Fibroblast of lung (primary cell): ENCODE results near the gene SREBF2. TPM values are rescaled to one million over a fixed set of nuclear protein-coding genes. Genes with fewer than 3 reads are reported as not detected.

Source experiments
- DNase-seq, 2 donors: peaks; one replicate each; pipeline versions ENCODE4 v3.0.0 to v3.0.0-alpha.2; 2010; ENCODE audit warnings: low read depth in 2 of 2
- H2AFZ ChIP-seq: 2 replicates; pipeline ENCODE4 v1.5.1; 2012; ENCODE audit warnings: low read length, control low read depth, inconsistent platforms
- H3K27ac ChIP-seq: 2 replicates; pipeline ENCODE4 v1.5.1; 2011; ENCODE audit warnings: low read length, control low read depth; ENCODE audit not compliant: insufficient read depth
- H3K27me3 ChIP-seq: 2 replicates; pipeline ENCODE4 v1.5.1; 2011; ENCODE audit warnings: mild to moderate bottlenecking, low read length; ENCODE audit not compliant: control insufficient read depth, insufficient read depth
- H3K36me3 ChIP-seq: 2 replicates; pipeline ENCODE4 v1.5.1; 2011; ENCODE audit warnings: low read length; ENCODE audit not compliant: control insufficient read depth, insufficient read depth
- H3K4me1 ChIP-seq: 2 replicates; pipeline ENCODE4 v1.5.1; 2011; ENCODE audit warnings: low read length; ENCODE audit not compliant: control insufficient read depth, insufficient read depth; ENCODE audit errors: extremely low read depth
- H3K4me2 ChIP-seq: 2 replicates; pipeline ENCODE4 v1.5.1; 2011; ENCODE audit warnings: low read length, control low read depth; ENCODE audit not compliant: insufficient read depth; ENCODE audit errors: extremely low read depth
- H3K4me3 ChIP-seq, 4 experiments: fragments of 200-600 bp in 1 of 4; sonication (generic) in 1 of 4; replicated peaks in 1 of 4; 2 replicates each; pipeline ENCODE4 v1.5.1; 2011 to 2016; ENCODE audit warnings: low read length in 4 of 4, low read depth in 3 of 4, mild to moderate bottlenecking in 3 of 4, control low read depth in 2 of 4, inconsistent platforms in 1 of 4, mixed read lengths in 1 of 4; ENCODE audit not compliant: insufficient read depth in 1 of 4; ENCODE audit errors: control extremely low read depth in 1 of 4
- H3K79me2 ChIP-seq: 2 replicates; pipeline ENCODE4 v1.5.1; 2012; ENCODE audit warnings: mild to moderate bottlenecking, low read length, inconsistent platforms; ENCODE audit not compliant: control insufficient read depth, insufficient read depth
- H3K9ac ChIP-seq: 2 replicates; pipeline ENCODE4 v1.5.1; 2011; ENCODE audit warnings: mild to moderate bottlenecking, low read length, control low read depth; ENCODE audit not compliant: insufficient read depth
- H3K9me3 ChIP-seq: 2 replicates; pipeline ENCODE4 v1.5.1; 2012; ENCODE audit warnings: low read depth, low read length; ENCODE audit not compliant: control insufficient read depth, insufficient read depth
- H4K20me1 ChIP-seq: 2 replicates; pipeline ENCODE4 v1.5.1; 2011; ENCODE audit warnings: low read length; ENCODE audit not compliant: control insufficient read depth, insufficient read depth; ENCODE audit errors: extremely low read depth
- CTCF ChIP-seq, 2 donors: IDR thresholded peaks in 1 of 2; conservative IDR thresholded peaks in 1 of 2; 1 replicate in 1 of 2; 2 replicates in 1 of 2; pipeline ENCODE4 v1.5.1; 2011 to 2012; ENCODE audit warnings: low read length in 2 of 2, control low read depth in 1 of 2, inconsistent platforms in 1 of 2, low read depth in 1 of 2, mild to moderate bottlenecking in 1 of 2
- EZH2 ChIP-seq: IDR thresholded peaks from 2 replicates; pipeline ENCODE4 v1.5.1; 2012; ENCODE audit warnings: low read length, control low read depth, mild to moderate bottlenecking; ENCODE audit errors: missing control alignments
- polyA plus RNA-seq, 2 donors: library from polyadenylated mRNA; depleted of rRNA in 1 of 2; stranded (reverse) in 1 of 2; unstranded in 1 of 2; fragments of >200 nt; gene quantifications; 2 replicates each; pipeline ENCODE4 v1.2.1, GENCODE V29; 2011 to 2012; ENCODE audit warnings: missing spikeins in 1 of 2
- total RNA-seq: library from RNA; depleted of rRNA; stranded (reverse); fragments of >200 nt; gene quantifications from 2 replicates; pipeline ENCODE4 v1.2.1, GENCODE V29; 2014

SREBF2 gene
- total and polyA plus RNA-seq, 2 donors (not counting 1 experiment from before 2014, with no cell fraction given): 51.7 to 103 TPM

DNA sequence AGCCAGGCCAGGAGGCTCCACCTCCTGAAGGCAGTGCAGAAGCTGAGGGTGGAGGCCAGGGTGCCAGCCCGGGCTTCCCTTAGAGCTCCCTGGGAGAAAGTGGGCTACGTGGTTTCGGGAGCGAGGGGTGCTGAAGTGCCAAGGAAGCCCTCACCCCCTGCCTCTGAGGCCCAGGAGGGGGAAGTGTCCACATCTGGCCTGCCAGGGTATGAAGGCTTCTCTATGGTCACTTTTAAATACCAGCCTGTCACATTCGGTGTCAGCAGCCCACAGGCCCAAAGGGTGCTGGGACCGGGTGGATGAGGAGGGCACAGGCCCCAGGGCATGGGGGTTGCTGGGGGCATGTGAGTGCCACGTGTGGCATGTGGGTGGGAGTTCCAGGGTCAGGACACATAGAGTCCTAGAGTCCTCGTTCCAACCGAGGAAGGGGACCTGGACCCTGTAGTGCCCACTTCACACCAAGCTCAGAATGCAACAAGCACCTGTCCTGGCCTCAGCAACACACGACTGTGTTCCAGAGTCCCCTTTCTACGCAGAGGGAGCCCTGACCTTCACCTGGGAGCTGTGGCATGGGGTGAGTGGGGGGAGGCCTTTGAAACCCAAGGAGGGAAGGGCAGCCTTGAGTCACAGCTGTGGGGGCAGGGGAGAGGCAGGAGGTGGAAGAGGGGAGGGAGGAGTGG is 80.3 kb downstream of the SREBF2 start:
- Histone ChIP-seq H3K27ac (no peak overlapping the region), H3K27me3 (peaks cover 54% of the 10 kb centered on the region), H3K36me3 (no peaks in the 10 kb centered on the region), H3K4me1 (no peaks in the 10 kb centered on the region), H3K9ac (no peak overlapping the region), H2AFZ (no peak overlapping the region), H3K79me2 (no peaks in the 10 kb centered on the region), H4K20me1 (no peaks in the 10 kb centered on the region), H3K4me3 (no peak overlapping the region), H3K4me2 (no peak overlapping the region), H3K9me3 (no peaks in the 10 kb centered on the region)
- TF ChIP-seq CTCF (conservative IDR thresholded peaks at IDR 0.05 in 1 of 2, IDR thresholded peaks at IDR 0.05 in 1 of 2; ENCODE audit: low read depth in 1 of 2, low read length in 2 of 2): no peak
- TF ChIP-seq EZH2: peak; percentile 49
- DNase-seq: no peak

DNA sequence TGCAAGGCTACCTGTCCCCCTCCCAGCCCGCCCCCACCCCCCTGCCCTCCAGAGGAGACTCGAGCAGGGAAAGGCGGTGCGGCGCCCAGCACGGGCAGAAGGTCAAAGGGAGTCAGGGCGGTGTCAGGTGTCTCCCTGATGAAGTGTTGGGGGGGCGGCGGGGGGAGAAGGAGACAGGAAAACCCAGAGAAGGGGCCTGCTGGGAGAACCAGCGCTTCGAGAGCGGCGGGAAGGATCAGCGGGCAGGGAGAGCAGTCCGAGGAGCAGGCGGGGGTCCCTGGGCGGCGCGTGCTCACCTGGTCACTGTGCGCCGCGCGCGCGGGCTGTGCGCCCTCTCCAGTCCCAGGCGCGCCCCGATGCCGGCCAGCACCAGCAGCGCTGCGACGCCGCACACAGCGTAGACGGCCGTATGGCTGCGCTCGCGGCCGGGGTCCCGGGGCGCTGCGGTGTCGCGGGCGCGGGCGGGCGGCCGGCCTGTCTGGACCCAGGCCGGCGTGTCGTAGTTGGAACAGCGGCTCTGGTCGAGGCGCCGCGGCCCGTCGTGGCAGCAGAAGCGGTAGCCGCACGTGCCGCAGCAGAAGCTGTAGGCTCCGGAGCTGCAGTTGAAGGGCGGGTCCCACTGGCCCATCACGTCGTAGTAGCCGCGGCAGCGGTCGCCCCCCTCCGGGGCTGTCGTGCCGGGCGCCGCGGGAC is 81.1 kb downstream of the SREBF2 start:
- Histone ChIP-seq H3K4me2 (no peak overlapping the region), H3K27me3 (peaks cover 54% of the 10 kb centered on the region), H3K27ac (no peak overlapping the region), H3K36me3 (no peaks in the 10 kb centered on the region), H3K79me2 (no peaks in the 10 kb centered on the region), H3K4me1 (no peaks in the 10 kb centered on the region), H3K4me3 (no peak overlapping the region), H4K20me1 (no peaks in the 10 kb centered on the region), H3K9ac (no peak overlapping the region), H2AFZ (no peak overlapping the region), H3K9me3 (no peaks in the 10 kb centered on the region)
- DNase-seq: no peak
- TF ChIP-seq CTCF (conservative IDR thresholded peaks at IDR 0.05 in 1 of 2, IDR thresholded peaks at IDR 0.05 in 1 of 2; ENCODE audit: low read depth in 1 of 2, low read length in 2 of 2) (no peak), EZH2 (peak; percentile 97)

DNA sequence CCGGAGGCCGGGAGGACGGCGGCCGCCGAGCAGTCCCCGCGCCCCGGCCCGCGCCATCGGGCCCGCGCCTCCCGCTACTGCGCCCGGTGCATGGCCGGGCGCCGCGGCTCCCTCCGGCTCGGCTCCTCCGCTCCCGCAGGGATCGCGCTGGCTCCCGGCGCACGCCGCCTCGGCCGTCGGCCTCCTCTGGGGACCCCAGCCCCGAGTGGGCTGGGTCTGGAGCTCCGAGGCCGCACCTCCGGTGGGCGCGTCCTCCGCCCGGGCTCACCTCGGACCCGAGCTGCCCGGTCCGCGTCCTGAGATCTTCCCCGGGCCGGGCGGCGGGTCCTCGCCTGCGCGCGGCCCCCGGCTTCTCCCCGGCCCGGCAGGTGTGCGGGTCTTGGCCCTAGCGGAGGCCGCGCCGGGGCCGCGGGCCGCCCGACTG is 81.7 kb downstream of the SREBF2 start:
- Histone ChIP-seq H3K4me3 (no peak overlapping the region), H3K4me2 (no peak overlapping the region), H3K9ac (no peak overlapping the region), H3K36me3 (no peaks in the 10 kb centered on the region), H3K27me3 (peaks cover 51% of the 10 kb centered on the region), H3K9me3 (no peaks in the 10 kb centered on the region), H3K4me1 (no peaks in the 10 kb centered on the region), H4K20me1 (no peaks in the 10 kb centered on the region), H3K27ac (no peak overlapping the region), H3K79me2 (no peaks in the 10 kb centered on the region), H2AFZ (no peak overlapping the region)
- no peak for DNase-seq
- peak; percentile 20 for TF ChIP-seq EZH2
- no peak for TF ChIP-seq CTCF (conservative IDR thresholded peaks at IDR 0.05 in 1 of 2, IDR thresholded peaks at IDR 0.05 in 1 of 2; ENCODE audit: low read depth in 1 of 2, low read length in 2 of 2)
